Jurkat, Clone E6-1 (cell line): ENCODE measurements around the gene IKZF2.

Experiments
- DNase-seq: peaks from one replicate; pipeline ENCODE4 v3.0.0-alpha.2; 2011; ENCODE audit warnings: low read depth, low spot score
- H3K4me3 ChIP-seq: 2 replicates; pipeline ENCODE4 v1.5.1; 2011; ENCODE audit warnings: mild to moderate bottlenecking, low read length, control low read depth, moderate library complexity

Gene IKZF2

DNA sequence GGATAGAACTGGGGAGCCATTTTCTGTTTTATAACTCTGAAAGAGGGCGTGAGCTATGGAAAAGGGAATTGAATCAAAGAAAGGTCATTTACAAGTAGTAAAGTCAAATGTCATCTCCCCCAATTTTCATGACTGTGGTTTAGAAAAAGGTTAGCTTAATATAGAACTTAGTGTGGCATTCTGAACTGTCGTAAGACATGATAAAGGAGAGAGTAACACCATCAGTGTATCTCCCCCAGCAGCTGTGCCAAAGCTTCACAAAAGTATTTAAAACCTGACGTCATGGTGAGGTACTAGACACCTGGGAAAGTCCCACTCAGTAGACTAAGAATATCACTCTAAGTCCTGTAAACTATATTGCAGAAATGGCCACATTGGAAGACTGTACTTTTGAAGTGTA lies 5.8 kb upstream of the IKZF2 start:
- DNase-seq, result no peak
- H3K4me3 ChIP-seq, result no peak overlapping the region

DNA sequence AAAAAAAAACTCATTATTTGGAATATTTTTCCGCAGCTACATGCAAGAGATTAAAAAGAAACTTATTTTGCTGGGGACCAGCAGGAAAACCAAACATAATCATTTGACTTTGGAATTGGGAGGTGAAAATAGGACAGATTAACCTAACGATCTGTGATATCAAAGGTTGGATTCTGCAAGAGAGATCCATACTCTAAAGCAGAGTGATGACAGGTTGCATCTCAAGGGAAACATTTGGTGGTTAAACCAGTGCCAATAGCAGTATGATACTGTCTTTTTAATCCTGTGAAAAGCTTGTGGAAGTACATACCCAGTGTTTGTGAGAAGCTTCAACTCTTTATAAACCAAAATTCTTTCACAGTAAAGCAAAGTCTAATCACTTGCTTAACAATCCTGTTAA lies 5.3 kb upstream of the IKZF2 start:
- no peak for DNase-seq
- no peak overlapping the region for H3K4me3 ChIP-seq

DNA sequence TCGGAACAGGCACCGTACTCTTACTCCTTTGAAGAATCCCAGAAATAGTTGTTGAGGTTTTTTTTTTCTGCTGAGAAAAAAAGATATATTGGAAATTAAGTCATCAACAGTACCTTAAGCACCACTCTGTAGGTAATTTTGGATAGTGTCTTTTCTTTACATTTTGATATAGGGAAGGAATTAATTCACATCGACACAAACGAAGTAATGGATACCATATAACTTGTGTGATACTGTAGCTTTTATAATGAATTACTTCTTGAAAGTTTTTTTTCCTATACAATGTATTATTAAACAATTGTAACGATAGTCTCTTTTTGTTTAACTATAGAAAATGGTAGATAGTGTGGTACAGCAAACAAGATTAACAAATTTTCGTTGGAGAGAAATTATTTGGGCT lies 1.5 kb upstream of the IKZF2 start:
- peak overlapping the region; percentile 86 for H3K4me3 ChIP-seq
- no peak for DNase-seq

DNA sequence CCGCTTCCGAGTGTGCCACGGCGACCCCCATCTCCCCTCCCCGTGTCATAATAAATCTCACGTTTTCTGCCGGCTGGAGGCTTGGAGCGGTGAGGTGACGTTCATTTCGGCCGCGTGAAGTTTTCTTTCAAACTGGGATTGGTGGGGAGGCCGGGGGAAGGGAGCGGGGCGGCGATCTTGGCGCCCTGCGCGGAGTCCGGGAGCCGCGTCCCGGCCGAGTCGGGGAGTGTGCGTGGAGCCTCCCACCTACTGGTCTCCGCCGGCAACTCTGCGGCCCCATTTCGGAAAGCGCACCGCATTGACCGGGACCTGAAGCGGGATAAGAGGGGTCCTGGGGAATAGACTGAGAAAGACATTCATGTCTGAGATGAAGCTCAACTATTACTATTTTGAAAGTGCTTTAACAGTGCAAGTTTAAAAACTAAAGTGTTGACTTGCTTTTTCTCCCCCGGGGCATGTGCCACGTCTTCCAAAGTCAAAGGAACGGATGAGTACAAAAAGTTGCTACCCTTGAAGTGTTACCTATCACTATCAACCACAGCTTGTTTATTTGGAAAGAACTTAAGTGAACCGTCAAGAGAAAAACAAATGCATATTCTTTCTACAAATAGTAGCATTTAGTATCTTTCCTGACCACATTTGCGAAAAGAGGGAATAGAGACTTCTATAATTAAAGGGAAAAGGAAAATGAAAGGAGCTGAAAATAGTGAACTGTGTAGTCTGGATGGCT lies 818 bp upstream of the IKZF2 start:
- peak overlapping the region; percentile 86 for H3K4me3 ChIP-seq
- peak; percentile 52 for DNase-seq

DNA sequence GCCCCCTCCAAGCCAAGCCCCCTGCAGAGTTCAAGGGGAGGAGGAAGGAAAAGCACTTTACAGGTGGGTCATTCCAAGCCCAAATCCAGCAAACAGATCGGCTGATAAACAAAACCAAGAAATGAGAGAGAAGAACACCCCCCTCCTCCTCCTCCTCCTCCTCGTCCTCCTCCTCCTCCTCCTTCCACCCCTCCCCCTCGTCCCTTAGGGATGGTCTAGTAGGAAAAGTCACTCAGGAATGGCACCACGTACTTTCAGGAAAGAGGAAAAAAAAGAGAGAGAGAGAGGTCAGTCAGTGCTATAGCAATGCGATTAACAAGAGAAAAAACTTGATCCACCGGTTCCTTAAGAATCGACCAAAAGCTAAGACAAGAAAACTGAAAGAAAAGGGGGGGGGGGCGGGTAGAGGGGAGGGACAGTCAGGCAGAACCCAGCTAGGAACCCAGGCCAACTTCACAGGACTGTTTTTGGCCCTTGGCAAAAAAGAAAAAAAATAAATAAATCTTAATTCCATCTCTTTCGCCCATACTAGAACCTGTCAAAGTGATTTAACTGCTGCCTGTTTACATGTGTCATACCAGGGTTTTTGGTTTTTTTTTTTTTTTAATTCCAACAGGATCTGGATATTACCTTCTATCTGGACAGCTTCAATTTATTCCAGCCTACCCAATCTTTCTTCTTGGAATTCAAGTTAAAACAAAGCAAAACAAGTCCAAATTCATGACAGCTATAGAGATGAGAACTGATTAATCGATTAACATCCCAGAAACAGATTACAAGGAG lies 906 bp downstream of the IKZF2 start:
- peak; percentile 59 for DNase-seq
- H3K4me3 ChIP-seq, result peak overlapping the region; percentile 63

DNA sequence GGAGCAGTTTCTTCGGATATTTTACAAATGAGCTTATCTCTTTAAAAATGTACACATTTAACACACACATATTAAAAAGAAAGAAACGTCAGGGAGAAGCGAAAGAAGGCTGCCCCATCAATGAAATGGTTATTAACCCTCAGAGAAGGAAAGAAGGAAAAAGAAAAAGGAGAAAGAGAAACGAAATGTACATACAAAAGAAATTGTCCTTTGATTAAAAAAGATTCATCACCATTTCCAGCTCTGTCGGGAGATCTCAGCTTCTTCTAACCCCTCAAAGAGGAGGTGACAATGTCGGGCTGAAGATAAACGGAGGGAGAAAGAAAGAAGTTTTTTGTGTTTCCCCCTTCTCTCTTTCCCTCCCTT lies 1.5 kb downstream of the IKZF2 start:
- H3K4me3 ChIP-seq, result peak overlapping the region; percentile 63
- DNase-seq, result no peak

DNA sequence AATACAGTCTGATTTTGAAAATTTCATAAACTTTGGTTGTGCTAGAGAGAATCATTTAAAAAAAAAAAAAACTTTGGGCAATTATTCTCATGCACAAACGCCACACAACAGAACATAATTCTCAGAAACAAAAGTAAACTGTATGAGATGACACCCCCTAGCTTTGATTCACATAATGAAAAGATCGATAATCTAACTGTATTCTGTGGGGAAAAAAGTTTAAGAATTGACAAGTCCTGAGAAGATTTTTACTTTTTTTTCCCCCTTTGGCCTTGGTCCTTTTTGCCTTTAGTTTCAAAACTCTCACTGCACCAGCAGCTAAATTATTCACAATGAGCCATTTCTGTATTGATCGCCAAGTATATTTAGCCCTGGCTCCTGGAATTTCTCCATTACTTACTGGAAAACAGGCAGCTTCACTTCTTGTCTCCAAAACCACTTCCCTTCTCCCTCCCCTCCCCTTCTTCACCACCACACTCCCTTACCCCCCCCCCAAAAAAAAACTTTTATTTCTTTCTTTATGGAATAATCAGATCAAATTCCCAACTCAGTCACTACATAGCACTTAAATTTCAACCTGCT lies 2.0 kb downstream of the IKZF2 start:
- H3K4me3 ChIP-seq, result peak overlapping the region; percentile 63
- DNase-seq, result no peak

- peak overlapping the region; percentile 63 for H3K4me3 ChIP-seq
- peak; percentile 68 for DNase-seq
Measured at GRCh38 chr2:213148572-213149261, 2.7 kb downstream of the IKZF2 start.

DNA sequence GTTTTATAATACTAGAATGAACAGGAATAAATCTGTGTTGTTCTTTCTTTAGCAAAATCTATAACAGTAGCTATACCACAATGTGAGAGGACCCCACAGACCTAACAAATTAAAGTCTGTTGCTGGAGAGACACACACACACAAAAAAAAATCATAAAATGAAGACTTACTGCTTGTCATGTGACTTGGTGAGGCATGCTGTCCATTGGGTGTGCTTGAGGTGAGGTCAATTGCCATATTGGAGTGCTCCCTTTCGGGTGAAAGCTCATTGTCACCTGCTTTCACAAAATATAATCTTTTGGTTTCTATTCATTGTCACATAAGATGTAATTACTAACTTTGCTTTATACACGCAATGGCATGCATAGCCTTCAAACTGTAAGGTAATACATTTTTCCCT lies 3.9 kb downstream of the IKZF2 start:
- peak overlapping the region; percentile 63 for H3K4me3 ChIP-seq
- DNase-seq, result peak; percentile 62

GRCh38 chr2:213145715-213146242 lies 5.6 kb downstream of the IKZF2 start:
- peak; percentile 64 for DNase-seq
- H3K4me3 ChIP-seq, result peak overlapping the region; percentile 63; the same call in 1 of the 2 replicates

DNA sequence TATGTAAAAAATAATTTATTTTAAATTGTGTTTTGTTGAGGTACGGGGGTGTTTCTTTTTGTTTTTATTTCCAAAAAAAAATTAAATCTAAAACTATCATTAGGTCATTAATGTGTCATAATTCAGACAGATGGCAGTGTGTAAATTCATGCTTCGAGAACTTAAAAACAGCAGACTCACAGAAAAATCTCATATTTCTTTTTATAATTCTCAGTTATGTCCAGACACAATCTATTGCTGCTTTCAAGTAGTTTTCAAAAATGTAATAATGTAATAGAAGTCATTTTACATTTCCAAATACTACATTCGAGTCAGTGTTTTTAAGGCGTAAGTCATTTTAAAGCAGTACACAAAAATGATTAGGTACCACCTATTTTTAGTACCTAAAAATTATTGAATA lies 14.3 kb downstream of the IKZF2 start:
- no peak for DNase-seq
- no peak overlapping the region for H3K4me3 ChIP-seq

- no peak for DNase-seq
- H3K4me3 ChIP-seq, result no peak overlapping the region
Measured at GRCh38 chr2:213129311-213129710, 22.1 kb downstream of the IKZF2 start.

GRCh38 chr2:213125646-213126347 lies 25.6 kb downstream of the IKZF2 start:
- no peak overlapping the region for H3K4me3 ChIP-seq
- DNase-seq, result no peak

- no peak overlapping the region for H3K4me3 ChIP-seq
- no peak for DNase-seq
Measured at GRCh38 chr2:213122725-213123124, 28.7 kb downstream of the IKZF2 start.

GRCh38 chr2:213121690-213122089 lies 29.7 kb downstream of the IKZF2 start:
- DNase-seq, result no peak
- no peak overlapping the region for H3K4me3 ChIP-seq

DNA sequence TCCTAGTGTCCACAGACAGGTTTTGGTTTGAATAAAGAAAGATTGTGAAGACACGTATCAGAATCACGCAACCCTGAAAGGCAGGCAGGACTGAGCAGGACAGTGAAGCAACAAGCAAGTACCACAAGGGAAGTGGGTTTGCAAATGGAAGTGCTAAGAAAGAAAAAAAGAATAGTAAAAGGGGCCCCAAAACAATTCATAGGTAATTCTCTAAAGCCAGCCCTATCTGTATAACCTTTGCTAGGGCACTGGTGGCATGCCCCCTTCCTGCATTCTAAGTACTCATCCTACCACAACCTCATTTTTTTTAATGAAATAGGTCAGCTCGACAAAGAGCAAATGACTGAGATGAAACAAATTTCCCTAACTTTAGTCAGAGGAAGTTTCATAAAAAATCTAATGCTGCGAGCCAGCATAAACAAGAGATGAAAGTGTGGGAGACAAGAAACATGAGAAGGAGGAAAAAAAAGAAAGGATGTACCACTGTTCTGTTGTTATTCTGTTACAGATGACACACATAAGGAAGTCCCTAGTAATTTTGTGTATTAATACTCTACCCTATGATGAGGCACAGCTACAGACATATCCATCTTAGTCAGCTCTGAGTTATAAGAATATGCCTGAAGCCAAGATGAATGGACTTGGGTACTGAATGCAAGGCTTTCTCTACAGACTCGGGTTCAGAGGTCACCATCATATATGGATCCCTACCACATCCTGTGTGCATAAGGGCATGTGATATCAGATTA lies 32.2 kb downstream of the IKZF2 start:
- peak overlapping the region; percentile 17 for H3K4me3 ChIP-seq
- DNase-seq, result peak; percentile 73

GRCh38 chr2:213108308-213108707 lies 43.1 kb downstream of the IKZF2 start:
- no peak overlapping the region for H3K4me3 ChIP-seq
- no peak for DNase-seq

DNA sequence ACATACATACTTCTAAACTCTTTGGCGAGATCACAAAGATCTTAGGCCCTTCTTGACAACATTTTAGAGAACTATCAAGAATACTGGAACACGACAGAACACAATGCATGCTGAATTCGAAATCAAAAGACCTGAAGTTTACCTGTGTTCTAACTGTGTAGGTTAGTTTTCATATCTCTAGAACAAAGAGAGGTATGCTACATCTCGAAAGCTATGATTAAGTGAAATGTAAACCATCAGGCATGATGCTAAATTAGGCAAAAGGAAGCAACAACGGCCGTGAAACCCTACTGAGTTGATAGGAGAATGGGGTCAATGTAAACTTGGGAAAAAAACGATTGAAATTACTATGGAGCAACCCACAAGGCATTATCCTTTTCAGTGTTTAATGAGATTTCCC lies 43.7 kb downstream of the IKZF2 start:
- no peak for DNase-seq
- H3K4me3 ChIP-seq, result no peak overlapping the region
